K562 (cell line): Measurements from ENCODE around the gene GPR107. TPM values are rescaled to one million over a fixed set of nuclear protein-coding genes. Genes with fewer than 3 reads are reported as not detected.

Experiments
- ATAC-seq: fragments of 200-7000 bp; cut with Tn5 transposase; 3 replicates; pipeline ENCODE4 v1.9.1; 2020; ENCODE audit warnings: moderate library complexity
- BruUV-seq: library from RNA; stranded (reverse); fragments of 400-500 nt; replicated peaks from 2 replicates; lab custom pipeline; 2021; lab: Mats Ljungman, UMichigan
- CTCF ChIA-PET: fragments of 300-600 bp; formaldehyde crosslinking; extraction: SDS; loops from one replicate; lab custom pipeline; 2021; ENCODE audit warnings: low intra/inter-chr PET ratio; lab: Yijun Ruan, JAX
- POLR2A ChIA-PET: fragments of 300-600, 350-650 bp; sonication (Branson Sonifier 250); formaldehyde crosslinking; extraction: SDS; loops from one replicate; lab custom pipeline; 2021; ENCODE audit warnings: antibody characterized with exemption, inconsistent platforms; lab: Yijun Ruan, JAX
- DNase-seq, 4 experiments: peaks; one replicate each; pipeline versions ENCODE4 v3.0.0 to v3.0.0-alpha.2; 2011 to 2018; ENCODE audit warnings: low spot score in 3 of 4, mixed read lengths in 3 of 4; ENCODE audit errors: extremely low read depth in 1 of 4
- FAIRE-seq: peaks from 2 replicates; lab custom pipeline; 2011; peaks lifted over from hg19 to GRCh38; lab: Jason Lieb, UNC
- H2AFZ ChIP-seq: 2 replicates; pipeline ENCODE4 v1.6.0; 2011; ENCODE audit warnings: low read depth, low read length, control low read depth, inconsistent platforms
- H3K27ac ChIP-seq: fragments of 200-600 bp; 3 replicates; pipeline ENCODE4 v1.8.0; 2011; ENCODE audit warnings: low read depth, mild to moderate bottlenecking, control low read depth, inconsistent platforms, low read length, moderate library complexity, mixed read lengths; ENCODE audit errors: extremely low read depth
- H3K27me3 ChIP-seq, 2 experiments: fragments of 300-600 bp in 1 of 2; 2 replicates in 1 of 2; 3 replicates in 1 of 2; pipeline versions ENCODE4 v1.6.0 to v1.8.0; 2011; ENCODE audit warnings: inconsistent platforms in 2 of 2, low read length in 2 of 2, mild to moderate bottlenecking in 1 of 2, mixed read lengths in 1 of 2, moderate library complexity in 1 of 2; ENCODE audit not compliant: control insufficient read depth in 2 of 2, insufficient read depth in 2 of 2
- H3K36me3 ChIP-seq: fragments of 300-600 bp; 3 replicates; pipeline ENCODE4 v1.8.0; 2011; ENCODE audit warnings: mild to moderate bottlenecking, low read length, inconsistent platforms; ENCODE audit not compliant: control insufficient read depth, insufficient read depth
- H3K4me1 ChIP-seq, 2 experiments: fragments of 200-600 bp in 1 of 2; replicated peaks in 1 of 2; 2 replicates in 1 of 2; 3 replicates in 1 of 2; pipeline versions ENCODE4 v1.5.1 to v1.8.0; 2011; ENCODE audit warnings: inconsistent platforms in 2 of 2, low read length in 2 of 2, mild to moderate bottlenecking in 1 of 2, mixed read lengths in 1 of 2, moderate library complexity in 1 of 2; ENCODE audit not compliant: control insufficient read depth in 2 of 2, insufficient read depth in 2 of 2
- H3K4me2 ChIP-seq: 2 replicates; pipeline ENCODE4 v1.6.1; 2011; ENCODE audit warnings: low read length, control low read depth, inconsistent platforms, mixed read lengths; ENCODE audit not compliant: insufficient read depth
- H3K4me3 ChIP-seq: fragments of 200-600 bp; sonication (generic), shearing (Covaris generic); 2 replicates; pipeline ENCODE4 v1.5.1; 2016; ENCODE audit warnings: control low read depth, inconsistent platforms
- H3K79me2 ChIP-seq: fragments of 200-600 bp; 3 replicates; pipeline ENCODE4 v1.8.0; 2011; ENCODE audit warnings: low read length, inconsistent platforms; ENCODE audit not compliant: control insufficient read depth, insufficient read depth
- H3K9ac ChIP-seq, 2 experiments: 2 replicates each; pipeline versions ENCODE4 v1.6.0 to v1.6.1; 2011; ENCODE audit warnings: low read depth in 2 of 2, low read length in 2 of 2, control low read depth in 1 of 2, inconsistent platforms in 1 of 2, mild to moderate bottlenecking in 1 of 2, mixed read lengths in 1 of 2; ENCODE audit not compliant: insufficient read depth in 1 of 2
- H3K9me1 ChIP-seq: one replicate; pipeline ENCODE4 v1.6.0; 2011; ENCODE audit warnings: inconsistent platforms, mild to moderate bottlenecking, low read length, moderate library complexity; ENCODE audit not compliant: control insufficient read depth, insufficient read depth
- H3K9me3 ChIP-seq: replicated peaks from 2 replicates; pipeline ENCODE4 v1.5.1; 2011; ENCODE audit warnings: low read depth, low read length, inconsistent platforms; ENCODE audit not compliant: control insufficient read depth, insufficient read depth
- H4K20me1 ChIP-seq: replicated peaks from 2 replicates; pipeline ENCODE4 v1.6.1; 2011; ENCODE audit warnings: low read length, inconsistent platforms, mixed read lengths; ENCODE audit not compliant: control insufficient read depth, insufficient read depth
- AFF4 ChIP-seq: sonication (generic); formaldehyde crosslinking; IDR thresholded peaks from 2 replicates; pipeline ENCODE4 v1.8.0; 2023; ENCODE audit warnings: mild to moderate bottlenecking, missing genetic modification reagents
- BRD4 ChIP-seq: fragments of 200-600 bp; sonication (generic); IDR thresholded peaks from 2 replicates; pipeline ENCODE4 v1.6.1; 2017; ENCODE audit warnings: inconsistent platforms
- BRF2 ChIP-seq: IDR thresholded peaks from 3 replicates; pipeline ENCODE4 v1.6.1; 2011; ENCODE audit warnings: borderline replicate concordance, mild to moderate bottlenecking; ENCODE audit not compliant: insufficient read length, insufficient read depth
- E2F8 ChIP-seq: fragments of 450-650 bp; IDR thresholded peaks from 2 replicates; pipeline ENCODE4 v1.7.1; 2018; ENCODE audit warnings: mild to moderate bottlenecking, low read depth; ENCODE audit not compliant: partially characterized antibody
- EZH2 ChIP-seq: IDR thresholded peaks from 2 replicates; pipeline ENCODE4 v1.6.1; 2012; ENCODE audit warnings: low read depth, mild to moderate bottlenecking, inconsistent platforms, low read length, borderline replicate concordance
- MAFK ChIP-seq: IDR thresholded peaks from 2 replicates; pipeline ENCODE4 v1.6.1; 2011; ENCODE audit warnings: low read length, improper control_type of control experiment
- MCM7 ChIP-seq, 2 experiments: fragments of 450-650 bp; IDR thresholded peaks; 2 replicates each; pipeline ENCODE4 v1.6.1; 2016 to 2018
- MEIS2 ChIP-seq: fragments of 450-650 bp; IDR thresholded peaks from 2 replicates; pipeline ENCODE4 v1.6.1; 2014; ENCODE audit warnings: mild to moderate bottlenecking; ENCODE audit not compliant: partially characterized antibody
- NFE2 ChIP-seq: IDR thresholded peaks from 2 replicates; pipeline ENCODE4 v1.6.1; 2014; ENCODE audit warnings: antibody characterized with exemption, low read depth
- TOE1 ChIP-seq, 2 experiments: fragments of 450-650 bp in 1 of 2; sonication (generic) in 1 of 2; formaldehyde crosslinking in 1 of 2; IDR thresholded peaks; 2 replicates each; pipeline versions ENCODE4 v1.7.1 to v1.8.0; 2016 to 2022; ENCODE audit warnings: borderline replicate concordance in 2 of 2, mild to moderate bottlenecking in 2 of 2, antibody characterized with exemption in 1 of 2, inconsistent platforms in 1 of 2, low read depth in 1 of 2, missing genetic modification reagents in 1 of 2, moderate library complexity in 1 of 2
- ZBTB26 ChIP-seq: fragments of 450-650 bp; formaldehyde crosslinking; IDR thresholded peaks from 2 replicates; pipeline ENCODE4 v1.4.0; 2022; ENCODE audit warnings: missing genetic modification characterization
- ZNF146 ChIP-seq: IDR thresholded peaks from one replicate; pipeline ENCODE4 v1.6.1; 2018; ENCODE audit warnings: missing compliant biosample characterization; ENCODE audit not compliant: unreplicated experiment
- ZNF785 ChIP-seq: fragments of 250-450 bp; sonication (Bioruptor Pico); IDR thresholded peaks from 2 replicates; pipeline ENCODE4 v1.4.0; 2020; ENCODE audit warnings: mild to moderate bottlenecking
- WGBS: fragments of 100-300 bp; shearing (Covaris generic); methylation state at CpG from one replicate; pipeline ENCODE4 v1.1.6; 2016; ENCODE audit warnings: low coverage, mixed read lengths; ENCODE audit not compliant: insufficient coverage; ENCODE audit errors: missing lambda C conversion rate; 5-methylcytosine and 5-hydroxymethylcytosine counted together
- in situ Hi-C: fragments of 300-500 bp; cut with MboI; formaldehyde crosslinking; loops from 4 replicates; pipeline ENCODE4 v1.15.0; 2018; ENCODE audit warnings: inconsistent platforms, mixed read lengths
- intact Hi-C: fragments of 100-400 bp; cut with micrococcal nuclease; formaldehyde crosslinking; loops from 2 replicates; pipeline ENCODE4 v1.14.2; 2022
- polyA plus RNA-seq, 8 experiments: library from polyadenylated mRNA; depleted of rRNA in 4 of 8; stranded (reverse) in 5 of 8; unstranded in 3 of 8; fragments of >200 nt; fragmentation: Nextera tagmentation in 2 of 8; fragmentation: Illumina TruSeq in 1 of 8; extraction: Ambion mirVana in 2 of 8; extraction: Trizol in 1 of 8; gene quantifications; 2 replicates each; pipeline versions ENCODE4 v1.2.1 to v1.2.3, GENCODE V29; 2011 to 2014; ENCODE audit warnings: inconsistent platforms in 1 of 8, missing spikeins in 1 of 8
- total RNA-seq, 7 experiments: library from RNA; depleted of rRNA in 6 of 7; stranded (reverse); fragments of >200 nt in 6 of 7; fragmentation: Illumina TruSeq in 2 of 7; extraction: Trizol in 2 of 7; gene quantifications; 2 replicates each; pipeline versions ENCODE4 v1.2.1 to v1.2.3, GENCODE V29; 2011 to 2021; ENCODE audit warnings: low replicate concordance in 1 of 7

The GPR107 gene
- total and polyA plus RNA-seq, 9 of the 15 experiments (the other 6 are each of a cell fraction or from before 2014, with no cell fraction given) = 3.2 to 34.6 (median 14.4) TPM

GRCh38 chr9:130120832-130121231, 67.1 kb downstream of the GPR107 start:
- WGBS = 58% methylated on average over 6 of the region's 9 CpGs
- ChIA-PET POLR2A (interaction anchor here (0.8 to 1.0 kb wide), 2 partner anchors 9 to 14 kb away, joined by 3 read pairs; no protein-coding TSS in a partner anchor), CTCF (no interaction called here)
- DNase-seq = no peak
- no peak overlapping the region for H3K9ac ChIP-seq
- H2AFZ ChIP-seq = no peak overlapping the region
- no peak for FAIRE-seq
- ATAC-seq = no peak
- no peak overlapping the region for H3K4me3 ChIP-seq
- in situ Hi-C loops = no loop called here
- no peak overlapping the region for H3K4me2 ChIP-seq
- H3K36me3 ChIP-seq = peaks cover 41% of the 10 kb centered on the region; the same call in 2 of the 3 replicates
- H3K9me1 ChIP-seq = no peaks in the 10 kb centered on the region
- H4K20me1 ChIP-seq = no peaks in the 10 kb centered on the region
- H3K79me2 ChIP-seq = no peaks in the 10 kb centered on the region
- H3K9me3 ChIP-seq = no peaks in the 10 kb centered on the region
- intact Hi-C loops = no loop called here
- no TSS peak for BruUV-seq
- H3K27me3 ChIP-seq = no peaks in the 10 kb centered on the region
- peaks cover 3 to 5% of the 10 kb centered on the region in 2 experiments; a peak in 4 of 5 replicates for H3K4me1 ChIP-seq
- no peak overlapping the region for H3K27ac ChIP-seq
- TF ChIP-seq ZNF146 (CRISPR knock-in tag) (no peak), BRD4 (no peak), NFE2 (no peak), E2F8 (no peak), ZNF785 (no peak), EZH2 (no peak), BRF2 (no peak), MAFK (no peak), MCM7 (IDR thresholded peaks at IDR 0.05) (no peak), MEIS2 (no peak), AFF4 (CRISPR knock-in tag) (no peak), TOE1 (IDR thresholded peaks at IDR 0.05; ENCODE audit: borderline replicate concordance) (no peak), TOE1 (CRISPR knock-in tag; IDR thresholded peaks at IDR 0.05; ENCODE audit: borderline replicate concordance, low read depth) (no peak), ZBTB26 (no peak)
